GM21786 (cell line): ENCODE measurements around the gene HECTD1.
A peak's percentile ranks its signal among the peaks of the same experiment; 100 is the strongest.
"Not testable (repeated sequence)": the region's sequence is repeated elsewhere in the genome, so short reads cannot be mapped to it uniquely, and the experiment has no call there.

Experiments
- ATAC-seq: cut with Tn5 transposase; IDR thresholded peaks from one replicate; pipeline ENCODE4 v1.9.1; 2021; ENCODE audit not compliant: unreplicated experiment

HECTD1 gene

DNA sequence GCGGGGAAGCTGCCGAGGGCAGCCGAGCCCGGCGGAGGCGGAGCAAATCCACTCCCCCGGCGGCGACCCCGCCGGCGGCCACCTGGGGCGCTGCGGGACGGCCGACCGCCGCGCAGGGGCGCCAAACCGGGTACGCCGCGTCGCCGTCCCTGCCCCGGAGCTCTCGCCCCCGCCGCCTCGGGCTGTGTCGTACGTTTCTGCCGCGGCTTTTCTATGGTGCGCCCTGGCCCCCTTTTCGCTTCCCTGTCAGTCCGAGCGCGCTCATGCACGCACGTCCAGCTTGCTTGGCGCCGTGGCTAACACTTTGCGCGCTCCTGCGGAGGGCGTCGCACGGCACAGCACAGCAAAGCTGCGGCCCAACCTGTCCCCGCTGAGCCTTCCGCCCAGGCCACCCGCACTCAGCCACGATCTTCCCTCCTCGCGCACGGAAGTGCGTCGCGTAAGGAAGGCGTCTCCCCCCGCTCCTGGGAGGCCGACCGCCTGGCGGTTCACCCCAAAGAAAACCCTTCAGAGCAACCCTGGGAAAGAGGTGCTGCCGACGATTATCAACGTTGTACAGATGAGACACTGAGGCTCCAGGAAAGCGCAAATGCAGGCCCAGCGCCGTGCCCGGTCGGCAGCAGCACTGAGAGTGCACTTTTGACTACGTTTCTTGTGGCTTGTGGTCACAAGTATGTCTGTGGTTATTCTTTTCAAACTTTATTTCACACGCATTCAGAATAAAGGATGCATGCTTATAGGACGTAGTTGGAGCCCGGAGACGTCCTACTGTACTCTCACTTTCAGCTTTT is at the start of gene HECTD1:
Gene HECTD1, minus strand, starts transcription at position 39 of the 791 bp plus-strand sequence. CDS start 1,857 bp downstream, outside the sequence.
- ATAC-seq: peak; percentile 68

DNA sequence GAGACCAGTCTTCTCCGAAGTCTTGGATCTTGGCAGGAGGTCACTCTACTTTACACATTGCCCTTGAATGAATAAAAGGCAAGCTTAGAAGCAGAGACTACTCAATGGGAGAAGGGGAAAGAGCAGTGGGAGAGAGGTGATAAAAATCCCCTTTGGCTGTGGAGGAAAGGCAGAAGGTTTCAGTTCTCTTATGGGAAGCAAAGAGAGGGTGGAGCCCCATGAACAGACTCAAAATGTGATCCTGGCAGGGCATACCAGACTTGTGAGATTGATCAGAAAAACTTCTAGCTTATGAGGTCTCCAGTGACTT is 49.6 kb upstream of the HECTD1 start:
- no peak for ATAC-seq

DNA sequence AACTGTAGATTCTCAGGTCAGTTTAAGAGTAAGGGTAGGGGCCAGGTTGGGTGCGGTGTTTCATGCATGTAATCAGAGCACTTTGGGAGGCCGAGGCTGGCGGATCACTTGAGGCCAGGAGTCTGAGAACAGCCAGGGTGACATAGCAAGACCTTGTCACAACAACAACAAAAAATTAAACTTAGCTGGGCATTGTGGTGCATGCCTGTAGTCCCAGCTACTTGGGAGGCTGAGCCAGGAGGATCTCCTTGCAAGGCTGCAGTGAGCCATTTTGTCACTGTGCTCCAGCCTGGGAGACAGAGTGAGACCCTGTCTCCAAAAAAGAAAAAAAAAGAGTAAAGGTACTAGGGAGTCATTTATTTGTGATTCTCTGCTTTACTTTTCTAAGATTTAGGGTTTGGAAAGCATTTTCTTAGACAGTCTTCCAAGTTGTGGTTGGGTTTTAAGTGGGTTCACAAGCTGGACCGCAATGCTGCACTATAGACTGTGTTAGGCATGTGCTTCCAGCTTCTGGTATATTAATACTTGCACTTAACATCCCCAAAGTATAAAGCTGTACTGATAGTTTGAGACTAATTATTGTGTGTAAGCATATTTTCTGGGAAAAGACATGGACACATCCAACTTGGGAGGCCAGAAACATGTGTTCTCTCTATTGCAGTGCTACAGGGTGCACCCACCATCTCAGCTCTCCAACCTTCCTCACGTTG is 49.1 kb upstream of the HECTD1 start:
- ATAC-seq: no peak

DNA sequence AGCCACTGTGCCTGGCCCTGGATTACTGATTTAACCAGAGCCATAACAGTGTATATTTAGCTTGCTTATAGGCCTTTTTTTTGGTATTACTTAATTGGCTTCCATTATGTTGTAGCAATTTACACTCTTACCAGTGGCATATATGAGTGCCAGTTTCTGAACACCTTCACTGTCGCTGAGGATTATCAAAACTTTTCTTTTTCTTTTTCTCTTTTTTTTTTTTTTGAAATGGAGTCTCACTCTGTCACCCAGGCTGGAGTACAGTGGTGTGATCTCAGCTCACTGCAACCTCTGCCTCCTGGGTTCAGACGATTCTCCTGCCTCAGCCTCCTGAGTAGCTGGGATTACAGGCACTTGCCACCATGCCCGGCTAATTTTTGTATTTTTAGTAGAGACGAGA is 48.3 kb upstream of the HECTD1 start:
- ATAC-seq: not testable (repeated sequence)

GRCh38 chr14:31255286-31255685 is 47.7 kb upstream of the HECTD1 start:
- ATAC-seq: no peak

GRCh38 chr14:31253746-31254471 is 46.3 kb upstream of the HECTD1 start:
- ATAC-seq: no peak

DNA sequence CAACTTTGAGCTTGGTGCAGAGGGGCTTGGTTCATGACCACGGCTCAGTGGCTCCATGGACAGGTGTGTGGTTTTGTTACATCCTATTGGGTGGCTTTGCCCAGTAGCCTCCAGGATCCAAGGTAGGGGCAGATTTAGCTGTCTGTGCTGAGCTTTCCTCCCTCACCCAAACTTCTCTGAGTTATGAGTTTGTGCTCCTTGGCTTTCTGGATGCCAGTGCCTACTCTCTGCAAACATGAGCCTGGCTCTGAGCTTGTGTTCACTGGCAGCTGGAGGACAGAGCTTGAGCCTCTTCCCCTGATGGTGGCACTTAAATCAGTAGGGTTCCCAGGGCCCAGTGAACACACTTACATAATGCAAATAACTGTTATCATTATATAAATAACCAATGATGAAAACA is 45.3 kb upstream of the HECTD1 start:
- no peak for ATAC-seq

- ATAC-seq: no peak
Observed at GRCh38 chr14:31251028-31251958, 43.7 kb upstream of the HECTD1 start.

DNA sequence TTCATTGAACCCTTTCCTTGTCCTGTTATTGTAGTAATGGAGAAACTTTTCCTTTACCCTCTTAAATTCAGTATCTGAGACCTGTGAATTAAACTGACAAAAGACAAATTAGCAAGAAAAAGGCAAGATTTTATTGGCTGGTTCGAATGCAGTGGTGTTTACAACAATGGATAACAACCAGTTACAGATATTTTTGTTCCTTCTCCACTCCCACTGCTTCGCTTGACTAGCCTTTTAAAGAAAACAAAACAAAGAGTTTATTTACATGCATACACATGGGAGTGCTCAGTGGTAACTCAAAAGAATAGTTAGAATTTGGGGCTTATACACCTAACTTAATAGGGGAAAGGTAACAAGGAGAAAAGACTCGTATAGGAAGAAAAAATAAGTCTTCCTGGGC is 37.0 kb upstream of the HECTD1 start:
- no peak for ATAC-seq

DNA sequence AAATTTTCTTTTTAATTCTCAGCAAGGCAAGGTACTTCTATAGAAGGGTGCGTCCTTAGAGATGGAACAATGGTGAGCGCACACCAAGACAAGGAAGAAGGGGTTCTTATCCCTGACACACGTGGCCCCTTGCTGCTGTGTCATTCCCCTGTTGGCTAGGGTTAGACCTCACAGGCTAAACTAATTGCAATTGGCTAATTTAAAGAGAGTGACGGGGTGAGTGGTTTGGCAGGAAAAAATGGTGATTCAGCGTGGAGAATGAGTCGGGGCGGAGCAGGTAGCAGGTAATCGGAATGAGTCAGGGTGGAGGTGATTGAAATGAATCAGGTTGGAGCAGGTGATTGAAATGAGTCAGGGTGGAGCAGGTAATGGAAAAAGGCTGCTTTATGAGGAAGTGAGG is 36.3 kb upstream of the HECTD1 start:
- ATAC-seq: no peak

DNA sequence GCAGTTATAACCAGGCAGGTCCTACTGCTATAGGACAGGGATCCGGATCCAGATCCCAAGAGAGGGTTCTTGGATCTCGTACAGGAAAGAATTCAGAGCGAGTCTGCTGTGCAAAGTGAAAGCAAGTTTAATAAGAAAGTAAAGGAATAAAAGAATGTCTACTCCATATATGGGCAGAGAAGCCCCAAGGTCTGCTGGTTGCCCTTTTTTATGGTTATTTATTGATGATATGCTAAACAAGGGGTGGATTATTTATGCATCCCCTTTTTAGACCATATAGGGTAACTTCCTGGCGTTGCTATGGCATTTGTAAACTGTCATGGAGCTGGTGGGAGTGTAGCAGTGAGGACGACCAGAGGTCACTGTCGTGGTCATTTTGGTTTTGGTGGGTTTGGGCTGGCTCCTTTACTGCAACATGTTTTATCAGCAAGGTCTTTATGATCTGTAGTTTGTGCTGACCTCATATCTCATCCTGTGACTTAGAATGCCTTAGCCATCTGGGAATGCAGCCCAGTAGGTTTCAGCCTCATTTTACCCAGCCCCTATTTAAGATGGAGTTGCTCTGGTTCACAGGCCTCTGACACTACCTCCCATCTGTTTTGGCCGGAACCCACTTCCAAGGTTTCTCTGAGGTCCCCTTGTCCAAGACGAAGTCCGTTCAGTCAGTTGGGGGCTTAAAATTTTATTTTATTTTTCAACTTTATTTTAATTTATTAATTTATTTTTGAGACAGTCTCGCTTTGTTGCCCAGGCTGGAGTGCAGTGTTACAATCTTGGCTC is 34.8 kb upstream of the HECTD1 start:
- not testable (repeated sequence) for ATAC-seq

DNA sequence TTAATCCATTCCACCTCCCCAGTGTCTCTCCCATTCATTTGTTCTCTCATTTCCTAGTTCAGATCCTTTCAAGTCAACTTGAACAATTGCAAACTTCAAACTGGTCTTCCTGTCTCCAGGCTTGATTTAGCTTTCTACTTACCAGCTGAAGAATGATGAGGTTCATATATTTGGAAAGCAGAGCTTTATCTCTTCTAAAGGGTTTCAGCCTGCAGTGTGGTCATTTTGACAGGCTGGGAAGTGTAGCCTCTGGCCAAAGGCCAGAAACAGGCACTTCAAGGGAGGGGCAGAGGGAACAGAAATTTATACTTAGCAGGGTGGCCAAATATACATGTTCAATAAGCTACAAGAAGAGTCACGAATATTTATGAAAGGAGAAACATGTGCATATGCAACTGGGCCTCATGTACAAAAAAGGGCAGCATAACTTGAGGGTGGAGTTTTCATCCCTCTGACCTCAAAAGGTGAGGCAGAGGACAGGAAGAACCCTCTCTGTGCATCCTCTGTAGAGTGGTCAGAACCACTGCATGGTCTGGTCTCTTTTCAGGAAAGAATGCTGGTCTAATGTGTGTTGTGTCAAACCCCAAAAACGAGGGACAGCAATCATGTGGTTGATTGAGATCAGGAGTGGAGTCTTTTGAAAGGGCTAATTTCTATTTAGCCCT is 34.0 kb upstream of the HECTD1 start:
- no peak for ATAC-seq

- no peak for ATAC-seq
Observed at GRCh38 chr14:31239741-31240140, 32.1 kb upstream of the HECTD1 start.

DNA sequence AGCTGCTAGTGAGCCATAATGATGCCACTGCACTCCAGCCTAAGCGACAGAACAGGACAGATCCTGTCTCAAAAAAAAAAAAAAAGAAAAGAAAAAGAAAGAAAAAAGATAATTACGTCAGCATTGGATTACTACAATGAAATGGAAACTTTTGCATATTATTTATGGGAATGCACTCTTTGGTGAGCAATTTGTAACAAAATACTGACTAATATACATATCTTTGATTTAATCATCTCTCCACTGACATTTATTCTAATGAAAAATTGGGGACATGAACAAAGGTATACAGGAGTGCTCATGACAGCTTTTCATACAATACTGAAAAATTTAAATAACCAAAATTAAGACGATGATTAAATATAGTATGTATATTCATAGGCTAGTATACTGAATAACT is 27.9 kb upstream of the HECTD1 start:
- no peak for ATAC-seq

DNA sequence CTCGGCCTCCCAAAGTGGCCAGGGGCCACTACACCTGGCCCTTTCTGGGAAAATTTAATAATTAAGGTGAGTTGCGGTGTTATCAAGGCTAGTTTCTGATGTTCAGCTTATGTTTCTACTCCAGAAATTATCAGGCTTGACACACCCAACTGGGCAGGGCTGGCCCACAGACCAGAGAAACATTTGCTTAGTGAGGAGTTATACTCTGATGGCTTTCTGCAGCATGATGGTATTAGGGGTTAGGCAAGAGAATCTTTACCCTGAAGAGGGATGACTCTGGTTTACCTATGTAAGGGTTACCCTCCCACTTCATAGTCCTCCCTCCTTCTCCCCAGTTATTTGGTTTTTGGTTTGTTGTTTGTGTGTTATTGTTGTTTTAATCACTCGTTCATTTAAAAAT is 24.5 kb upstream of the HECTD1 start:
- ATAC-seq: no peak

DNA sequence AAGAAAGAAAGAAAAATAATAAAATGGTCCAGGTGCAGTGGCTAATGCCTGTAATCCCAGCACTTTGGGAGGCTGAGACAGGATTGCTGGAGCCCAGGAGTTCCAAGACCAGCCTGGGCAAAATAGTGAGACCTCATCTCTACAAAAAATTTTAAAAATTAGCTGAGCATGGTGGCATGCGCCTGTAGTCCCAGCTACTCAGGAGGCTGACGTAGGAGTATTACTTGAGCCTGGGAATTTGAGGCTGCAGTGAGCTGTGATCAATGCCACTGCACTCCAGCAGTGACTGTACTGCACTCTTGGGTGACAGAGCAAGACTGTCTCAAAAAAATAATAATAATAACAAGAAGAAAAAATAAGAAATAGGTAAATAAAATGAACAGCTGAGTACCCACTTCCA is 23.7 kb upstream of the HECTD1 start:
- not testable (repeated sequence) for ATAC-seq

- ATAC-seq: no peak
Observed at GRCh38 chr14:31230573-31230958, 23.0 kb upstream of the HECTD1 start.

GRCh38 chr14:31229638-31230572 is 22.3 kb upstream of the HECTD1 start:
- no peak for ATAC-seq
